ENCODE results near the gene PIGA.
A peak's percentile ranks its signal among the peaks of the same experiment; 100 is the strongest.

The PIGA gene

GRCh38 chrX:15358533-15358932 is 23.2 kb upstream of the PIGA start:
- Histone ChIP-seq H3K14ac (ENCODE audit: low read length in 2 of 2) (no peak overlapping the region), H3K4me3 (ENCODE audit: insufficient read depth in 1 of 2, low read depth in 1 of 2, low read length in 2 of 2) (no peak overlapping the region), H3K4me2 (ENCODE audit: low read length, poor library complexity, severe bottlenecking) (no peak overlapping the region), H3K27ac (ENCODE audit: low read length, poor library complexity, severe bottlenecking) (no peak overlapping the region), H2BK120ac (ENCODE audit: low read depth, low read length) (no peak overlapping the region), H3K9ac (ENCODE audit: low read length) (no peak overlapping the region), H3K23ac (ENCODE audit: low read length in 2 of 2) (no peak overlapping the region), H3K27me3 (ENCODE audit: control insufficient read depth in 1 of 2, insufficient read depth in 1 of 2, low read length in 2 of 2) (peaks cover 0 to 4% of the 10 kb centered on the region in 2 experiments), H2AFZ (ENCODE audit: low read depth, low read length) (no peak overlapping the region), H4K91ac (ENCODE audit: low read length) (no peak overlapping the region), H3K4me1 (ENCODE audit: control insufficient read depth, insufficient read depth, low read depth, low read length) (no peaks in the 10 kb centered on the region), H4K8ac (ENCODE audit: low read length) (no peak overlapping the region), H2BK12ac (ENCODE audit: low read length in 2 of 2) (no peak overlapping the region), H2AK5ac (ENCODE audit: low read length, severe bottlenecking) (no peak overlapping the region), H3K36me3 (ENCODE audit: control insufficient read depth in 1 of 2, insufficient read depth in 2 of 2, low read depth in 1 of 2, low read length in 2 of 2) (no peaks in the 10 kb centered on the region), H3K79me1 (replicated peaks; ENCODE audit: low read length, poor library complexity, severe bottlenecking) (no peaks in the 10 kb centered on the region), H2BK5ac (ENCODE audit: low read depth, low read length, poor library complexity, severe bottlenecking) (no peak overlapping the region), H3K4ac (ENCODE audit: low read depth in 1 of 2, low read length in 2 of 2) (no peak overlapping the region), H2BK15ac (ENCODE audit: low read depth, poor library complexity, severe bottlenecking) (no peak overlapping the region), H3K9me3 (ENCODE audit: control insufficient read depth, low read length) (no peaks in the 10 kb centered on the region), H3K18ac (ENCODE audit: low read depth in 1 of 2, low read length in 2 of 2) (no peak overlapping the region)
- no CpG with 5 or more reads among the region's 2 CpGs for WGBS
- DNase-seq, result no peak

- no peak overlapping the region for H3K18ac ChIP-seq (ENCODE audit: low read depth in 1 of 2, low read length in 2 of 2)
- H2BK12ac ChIP-seq (ENCODE audit: low read length in 2 of 2), result no peak overlapping the region
- no peak overlapping the region for H3K4me2 ChIP-seq (ENCODE audit: low read length, poor library complexity, severe bottlenecking)
- no peaks in the 10 kb centered on the region for H3K79me1 ChIP-seq (replicated peaks; ENCODE audit: low read length, poor library complexity, severe bottlenecking)
- no peak overlapping the region for H2BK5ac ChIP-seq (ENCODE audit: low read depth, low read length, poor library complexity, severe bottlenecking)
- H3K14ac ChIP-seq (ENCODE audit: low read length in 2 of 2), result no peak overlapping the region
- H2BK15ac ChIP-seq (ENCODE audit: low read depth, poor library complexity, severe bottlenecking), result no peak overlapping the region
- WGBS, result no CpG with 5 or more reads among the region's 1 CpG
- no peak overlapping the region for H2AK5ac ChIP-seq (ENCODE audit: low read length, severe bottlenecking)
- H4K8ac ChIP-seq (ENCODE audit: low read length), result no peak overlapping the region
- no peak overlapping the region for H3K4me3 ChIP-seq (ENCODE audit: insufficient read depth in 1 of 2, low read depth in 1 of 2, low read length in 2 of 2)
- no peak overlapping the region for H3K9ac ChIP-seq (ENCODE audit: low read length)
- H3K4ac ChIP-seq (ENCODE audit: low read depth in 1 of 2, low read length in 2 of 2), result no peak overlapping the region
- H3K23ac ChIP-seq (ENCODE audit: low read length in 2 of 2), result no peak overlapping the region
- peak; percentile 86 for DNase-seq
- no peak overlapping the region for H4K91ac ChIP-seq (ENCODE audit: low read length)
- H3K27ac ChIP-seq (ENCODE audit: low read length, poor library complexity, severe bottlenecking), result no peak overlapping the region
- H3K4me1 ChIP-seq (ENCODE audit: control insufficient read depth, insufficient read depth, low read depth, low read length), result no peaks in the 10 kb centered on the region
- H2BK120ac ChIP-seq (ENCODE audit: low read depth, low read length), result no peak overlapping the region
- peaks cover 0 to 4% of the 10 kb centered on the region in 2 experiments for H3K27me3 ChIP-seq (ENCODE audit: control insufficient read depth in 1 of 2, insufficient read depth in 1 of 2, low read length in 2 of 2)
- H2AFZ ChIP-seq (ENCODE audit: low read depth, low read length), result no peak overlapping the region
- no peaks in the 10 kb centered on the region for H3K36me3 ChIP-seq (ENCODE audit: control insufficient read depth in 1 of 2, insufficient read depth in 2 of 2, low read depth in 1 of 2, low read length in 2 of 2)
- H3K9me3 ChIP-seq (ENCODE audit: control insufficient read depth, low read length), result no peaks in the 10 kb centered on the region
These were observed 21.1 kb upstream of the PIGA start for GRCh38 chrX:15356444-15356843.

GRCh38 chrX:15350329-15350996 is 15.1 kb upstream of the PIGA start:
- Histone ChIP-seq H2BK120ac (ENCODE audit: low read depth, low read length) (no peak overlapping the region), H3K4me3 (ENCODE audit: insufficient read depth in 1 of 2, low read depth in 1 of 2, low read length in 2 of 2) (no peak overlapping the region), H2BK15ac (ENCODE audit: low read depth, poor library complexity, severe bottlenecking) (no peak overlapping the region), H2AFZ (ENCODE audit: low read depth, low read length) (no peak overlapping the region), H3K23ac (ENCODE audit: low read length in 2 of 2) (no peak overlapping the region), H2BK12ac (ENCODE audit: low read length in 2 of 2) (no peak overlapping the region), H3K79me1 (replicated peaks; ENCODE audit: low read length, poor library complexity, severe bottlenecking) (no peaks in the 10 kb centered on the region), H3K9ac (ENCODE audit: low read length) (no peak overlapping the region), H2AK5ac (ENCODE audit: low read length, severe bottlenecking) (no peak overlapping the region), H3K14ac (ENCODE audit: low read length in 2 of 2) (no peak overlapping the region), H3K4me2 (ENCODE audit: low read length, poor library complexity, severe bottlenecking) (no peak overlapping the region), H3K9me3 (ENCODE audit: control insufficient read depth, low read length) (no peaks in the 10 kb centered on the region), H3K27ac (ENCODE audit: low read length, poor library complexity, severe bottlenecking) (no peak overlapping the region), H4K8ac (ENCODE audit: low read length) (no peak overlapping the region), H3K36me3 (ENCODE audit: control insufficient read depth in 1 of 2, insufficient read depth in 2 of 2, low read depth in 1 of 2, low read length in 2 of 2) (no peaks in the 10 kb centered on the region), H3K4me1 (ENCODE audit: control insufficient read depth, insufficient read depth, low read depth, low read length) (no peaks in the 10 kb centered on the region), H4K91ac (ENCODE audit: low read length) (no peak overlapping the region), H3K4ac (ENCODE audit: low read depth in 1 of 2, low read length in 2 of 2) (no peak overlapping the region), H2BK5ac (ENCODE audit: low read depth, low read length, poor library complexity, severe bottlenecking) (no peak overlapping the region), H3K27me3 (ENCODE audit: control insufficient read depth in 1 of 2, insufficient read depth in 1 of 2, low read length in 2 of 2) (peaks cover 0 to 13% of the 10 kb centered on the region in 2 experiments), H3K18ac (ENCODE audit: low read depth in 1 of 2, low read length in 2 of 2) (no peak overlapping the region)
- 56% methylated on average over 5 of the region's 8 CpGs for WGBS
- no peak for DNase-seq

GRCh38 chrX:15349046-15349445 is 13.7 kb upstream of the PIGA start:
- H3K9ac ChIP-seq (ENCODE audit: low read length), result no peak overlapping the region
- H2BK12ac ChIP-seq (ENCODE audit: low read length in 2 of 2), result no peak overlapping the region
- H2AK5ac ChIP-seq (ENCODE audit: low read length, severe bottlenecking), result no peak overlapping the region
- H3K23ac ChIP-seq (ENCODE audit: low read length in 2 of 2), result no peak overlapping the region
- no peak overlapping the region for H3K18ac ChIP-seq (ENCODE audit: low read depth in 1 of 2, low read length in 2 of 2)
- no peak overlapping the region for H4K91ac ChIP-seq (ENCODE audit: low read length)
- no peaks in the 10 kb centered on the region for H3K36me3 ChIP-seq (ENCODE audit: control insufficient read depth in 1 of 2, insufficient read depth in 2 of 2, low read depth in 1 of 2, low read length in 2 of 2)
- H2AFZ ChIP-seq (ENCODE audit: low read depth, low read length), result no peak overlapping the region
- no peak overlapping the region for H3K27ac ChIP-seq (ENCODE audit: low read length, poor library complexity, severe bottlenecking)
- no peak overlapping the region for H3K14ac ChIP-seq (ENCODE audit: low read length in 2 of 2)
- H3K4me3 ChIP-seq (ENCODE audit: insufficient read depth in 1 of 2, low read depth in 1 of 2, low read length in 2 of 2), result no peak overlapping the region
- no peaks in the 10 kb centered on the region for H3K9me3 ChIP-seq (ENCODE audit: control insufficient read depth, low read length)
- WGBS, result 11% methylated on average over 2 of the region's 2 CpGs
- no peak overlapping the region for H2BK15ac ChIP-seq (ENCODE audit: low read depth, poor library complexity, severe bottlenecking)
- H4K8ac ChIP-seq (ENCODE audit: low read length), result no peak overlapping the region
- H3K4me2 ChIP-seq (ENCODE audit: low read length, poor library complexity, severe bottlenecking), result no peak overlapping the region
- H3K4me1 ChIP-seq (ENCODE audit: control insufficient read depth, insufficient read depth, low read depth, low read length), result no peaks in the 10 kb centered on the region
- no peaks in the 10 kb centered on the region for H3K79me1 ChIP-seq (replicated peaks; ENCODE audit: low read length, poor library complexity, severe bottlenecking)
- no peak overlapping the region for H3K4ac ChIP-seq (ENCODE audit: low read depth in 1 of 2, low read length in 2 of 2)
- H3K27me3 ChIP-seq (ENCODE audit: control insufficient read depth in 1 of 2, insufficient read depth in 1 of 2, low read length in 2 of 2), result peaks cover 0 to 13% of the 10 kb centered on the region in 2 experiments
- H2BK5ac ChIP-seq (ENCODE audit: low read depth, low read length, poor library complexity, severe bottlenecking), result no peak overlapping the region
- H2BK120ac ChIP-seq (ENCODE audit: low read depth, low read length), result no peak overlapping the region
- DNase-seq, result peak; percentile 62

Data from mesenchymal stem cell (in vitro differentiated cells and primary cell).